ENCODE data around the gene YPEL2.

Gene YPEL2

GRCh38 chr17:59370593-59371299 is 39.3 kb downstream of the YPEL2 start:
- TF ChIP-seq EZH2phosphoT487 (IDR thresholded peaks at IDR 0.05; ENCODE audit: borderline replicate concordance, low read length) (no peak), CTCF (IDR thresholded peaks at IDR 0.05; ENCODE audit: low read depth, low read length, poor library complexity, severe bottlenecking) (no peak)
- H3K27me3 ChIP-seq (ENCODE audit: control insufficient read depth, low read length), result no peaks in the 10 kb centered on the region
- no peaks in the 10 kb centered on the region for H3K9me2 ChIP-seq (replicated peaks; ENCODE audit: control insufficient read depth, low read length)
- no peak overlapping the region for H3K4me3 ChIP-seq (ENCODE audit: low read length)
- no peak overlapping the region for H3K4me2 ChIP-seq (ENCODE audit: low read length)
- peaks cover 55% of the 10 kb centered on the region for H3K4me1 ChIP-seq (ENCODE audit: control insufficient read depth, low read length)
- no peaks in the 10 kb centered on the region for H4K20me1 ChIP-seq (ENCODE audit: control insufficient read depth, insufficient read depth, low read depth, low read length)
- H3K27ac ChIP-seq (ENCODE audit: low read depth, low read length), result no peak overlapping the region
- peaks cover 4% of the 10 kb centered on the region; the same call in 1 of the 2 replicates for H3F3A ChIP-seq (ENCODE audit: control insufficient read depth, insufficient read depth)
- H3K79me2 ChIP-seq (ENCODE audit: control insufficient read depth, low read length), result no peaks in the 10 kb centered on the region
- no peaks in the 10 kb centered on the region for H3K36me3 ChIP-seq (ENCODE audit: control insufficient read depth, low read length)
- H3K9me3 ChIP-seq (ENCODE audit: control insufficient read depth, insufficient read depth, low read length), result no peaks in the 10 kb centered on the region

GRCh38 chr17:59371416-59372100 is 40.1 kb downstream of the YPEL2 start:
- H3K27ac ChIP-seq (ENCODE audit: low read depth, low read length), result peak overlapping the region; percentile 11; the same call in 1 of the 2 replicates
- peaks cover 4% of the 10 kb centered on the region; the same call in 1 of the 2 replicates for H3F3A ChIP-seq (ENCODE audit: control insufficient read depth, insufficient read depth)
- H4K20me1 ChIP-seq (ENCODE audit: control insufficient read depth, insufficient read depth, low read depth, low read length), result no peaks in the 10 kb centered on the region
- no peaks in the 10 kb centered on the region for H3K36me3 ChIP-seq (ENCODE audit: control insufficient read depth, low read length)
- peak overlapping the region; percentile 18 for H3K4me3 ChIP-seq (ENCODE audit: low read length)
- H3K9me3 ChIP-seq (ENCODE audit: control insufficient read depth, insufficient read depth, low read length), result no peaks in the 10 kb centered on the region
- no peaks in the 10 kb centered on the region for H3K79me2 ChIP-seq (ENCODE audit: control insufficient read depth, low read length)
- H3K4me2 ChIP-seq (ENCODE audit: low read length), result peak overlapping the region; percentile 56
- TF ChIP-seq CTCF (IDR thresholded peaks at IDR 0.05; ENCODE audit: low read depth, low read length, poor library complexity, severe bottlenecking) (no peak), EZH2phosphoT487 (IDR thresholded peaks at IDR 0.05; ENCODE audit: borderline replicate concordance, low read length) (no peak)
- no peaks in the 10 kb centered on the region for H3K27me3 ChIP-seq (ENCODE audit: control insufficient read depth, low read length)
- H3K4me1 ChIP-seq (ENCODE audit: control insufficient read depth, low read length), result peaks cover 53% of the 10 kb centered on the region
- H3K9me2 ChIP-seq (replicated peaks; ENCODE audit: control insufficient read depth, low read length), result no peaks in the 10 kb centered on the region

GRCh38 chr17:59372138-59372751 is 40.8 kb downstream of the YPEL2 start:
- H3K27ac ChIP-seq (ENCODE audit: low read depth, low read length), result peak overlapping the region; percentile 11; the same call in 1 of the 2 replicates
- peak overlapping the region; percentile 18 for H3K4me3 ChIP-seq (ENCODE audit: low read length)
- H3K36me3 ChIP-seq (ENCODE audit: control insufficient read depth, low read length), result no peaks in the 10 kb centered on the region
- H3K4me2 ChIP-seq (ENCODE audit: low read length), result peak overlapping the region; percentile 56
- H3K9me3 ChIP-seq (ENCODE audit: control insufficient read depth, insufficient read depth, low read length), result no peaks in the 10 kb centered on the region
- H3K9me2 ChIP-seq (replicated peaks; ENCODE audit: control insufficient read depth, low read length), result no peaks in the 10 kb centered on the region
- H3K27me3 ChIP-seq (ENCODE audit: control insufficient read depth, low read length), result no peaks in the 10 kb centered on the region
- no peak for TF ChIP-seq EZH2phosphoT487 (IDR thresholded peaks at IDR 0.05; ENCODE audit: borderline replicate concordance, low read length)
- no peak for TF ChIP-seq CTCF (IDR thresholded peaks at IDR 0.05; ENCODE audit: low read depth, low read length, poor library complexity, severe bottlenecking)
- peaks cover 53% of the 10 kb centered on the region for H3K4me1 ChIP-seq (ENCODE audit: control insufficient read depth, low read length)
- H3K79me2 ChIP-seq (ENCODE audit: control insufficient read depth, low read length), result no peaks in the 10 kb centered on the region
- no peaks in the 10 kb centered on the region for H4K20me1 ChIP-seq (ENCODE audit: control insufficient read depth, insufficient read depth, low read depth, low read length)
- H3F3A ChIP-seq (ENCODE audit: control insufficient read depth, insufficient read depth), result peaks cover 4% of the 10 kb centered on the region; the same call in 1 of the 2 replicates
